ENCODE results near the gene WDR27.

DNA sequence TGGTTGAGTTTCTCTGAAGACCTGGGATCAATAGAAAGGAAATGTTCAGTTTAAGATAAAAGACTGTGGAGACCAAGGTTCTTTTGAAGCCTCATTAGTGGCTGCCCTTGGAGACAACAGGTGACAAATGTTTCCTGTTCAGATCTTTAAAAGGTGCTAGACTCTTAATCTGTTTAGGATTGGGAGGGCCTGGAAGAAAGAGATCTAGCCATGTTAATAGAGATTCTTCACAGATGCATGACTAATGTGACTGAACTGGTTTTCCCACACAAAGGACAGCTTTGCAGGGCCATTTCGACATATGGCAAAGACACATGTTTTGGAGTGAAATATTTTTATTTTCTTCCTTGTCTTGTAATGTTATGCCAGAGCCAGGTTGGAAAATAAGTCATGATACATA lies 82.2 kb downstream of the WDR27 start:
- TF ChIP-seq ZNF207 (IDR thresholded peaks at IDR 0.05; ENCODE audit: borderline replicate concordance) (no peak), POLR2AphosphoS5 (IDR thresholded peaks at IDR 0.05; ENCODE audit: low read length) (no peak), SIX5 (IDR thresholded peaks at IDR 0.05; ENCODE audit: low read depth, low read length, severe bottlenecking) (no peak)
- TF ChIP-seq, protein P1, sequence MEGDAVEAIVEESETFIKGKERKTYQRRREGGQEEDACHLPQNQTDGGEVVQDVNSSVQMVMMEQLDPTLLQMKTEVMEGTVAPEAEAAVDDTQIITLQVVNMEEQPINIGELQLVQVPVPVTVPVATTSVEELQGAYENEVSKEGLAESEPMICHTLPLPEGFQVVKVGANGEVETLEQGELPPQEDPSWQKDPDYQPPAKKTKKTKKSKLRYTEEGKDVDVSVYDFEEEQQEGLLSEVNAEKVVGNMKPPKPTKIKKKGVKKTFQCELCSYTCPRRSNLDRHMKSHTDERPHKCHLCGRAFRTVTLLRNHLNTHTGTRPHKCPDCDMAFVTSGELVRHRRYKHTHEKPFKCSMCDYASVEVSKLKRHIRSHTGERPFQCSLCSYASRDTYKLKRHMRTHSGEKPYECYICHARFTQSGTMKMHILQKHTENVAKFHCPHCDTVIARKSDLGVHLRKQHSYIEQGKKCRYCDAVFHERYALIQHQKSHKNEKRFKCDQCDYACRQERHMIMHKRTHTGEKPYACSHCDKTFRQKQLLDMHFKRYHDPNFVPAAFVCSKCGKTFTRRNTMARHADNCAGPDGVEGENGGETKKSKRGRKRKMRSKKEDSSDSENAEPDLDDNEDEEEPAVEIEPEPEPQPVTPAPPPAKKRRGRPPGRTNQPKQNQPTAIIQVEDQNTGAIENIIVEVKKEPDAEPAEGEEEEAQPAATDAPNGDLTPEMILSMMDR (IDR thresholded peaks at IDR 0.05 in 2 of 3, conservative IDR thresholded peaks at IDR 0.05 in 1 of 3; ENCODE audit: control insufficient read depth in 2 of 3, extremely low read depth in 1 of 3, insufficient read depth in 1 of 3, low read depth in 3 of 3, low read length in 3 of 3) = no peak
